K562 (cell line): ENCODE data around the gene COA5. TPM values are rescaled to one million over a fixed set of nuclear protein-coding genes. Genes with fewer than 3 reads are reported as not detected.

Experiments
- ATAC-seq: fragments of 200-7000 bp; cut with Tn5 transposase; 3 replicates; pipeline ENCODE4 v1.9.1; 2020; ENCODE audit warnings: moderate library complexity
- BruUV-seq: library from RNA; stranded (reverse); fragments of 400-500 nt; replicated peaks from 2 replicates; lab custom pipeline; 2021; lab: Mats Ljungman, UMichigan
- CTCF ChIA-PET: fragments of 300-600 bp; formaldehyde crosslinking; extraction: SDS; loops from one replicate; lab custom pipeline; 2021; ENCODE audit warnings: low intra/inter-chr PET ratio; lab: Yijun Ruan, JAX
- POLR2A ChIA-PET: fragments of 300-600, 350-650 bp; sonication (Branson Sonifier 250); formaldehyde crosslinking; extraction: SDS; loops from one replicate; lab custom pipeline; 2021; ENCODE audit warnings: antibody characterized with exemption, inconsistent platforms; lab: Yijun Ruan, JAX
- DNase-seq, 4 experiments: peaks; one replicate each; pipeline versions ENCODE4 v3.0.0 to v3.0.0-alpha.2; 2011 to 2018; ENCODE audit warnings: low spot score in 3 of 4, mixed read lengths in 3 of 4; ENCODE audit errors: extremely low read depth in 1 of 4
- FAIRE-seq: peaks from 2 replicates; lab custom pipeline; 2011; peaks lifted over from hg19 to GRCh38; lab: Jason Lieb, UNC
- H2AFZ ChIP-seq: 2 replicates; pipeline ENCODE4 v1.6.0; 2011; ENCODE audit warnings: low read depth, low read length, control low read depth, inconsistent platforms
- H3K27ac ChIP-seq: fragments of 200-600 bp; 3 replicates; pipeline ENCODE4 v1.8.0; 2011; ENCODE audit warnings: low read depth, mild to moderate bottlenecking, control low read depth, inconsistent platforms, low read length, moderate library complexity, mixed read lengths; ENCODE audit errors: extremely low read depth
- H3K27me3 ChIP-seq, 2 experiments: fragments of 300-600 bp in 1 of 2; 2 replicates in 1 of 2; 3 replicates in 1 of 2; pipeline versions ENCODE4 v1.6.0 to v1.8.0; 2011; ENCODE audit warnings: inconsistent platforms in 2 of 2, low read length in 2 of 2, mild to moderate bottlenecking in 1 of 2, mixed read lengths in 1 of 2, moderate library complexity in 1 of 2; ENCODE audit not compliant: control insufficient read depth in 2 of 2, insufficient read depth in 2 of 2
- H3K36me3 ChIP-seq: fragments of 300-600 bp; 3 replicates; pipeline ENCODE4 v1.8.0; 2011; ENCODE audit warnings: mild to moderate bottlenecking, low read length, inconsistent platforms; ENCODE audit not compliant: control insufficient read depth, insufficient read depth
- H3K4me1 ChIP-seq, 2 experiments: fragments of 200-600 bp in 1 of 2; replicated peaks in 1 of 2; 2 replicates in 1 of 2; 3 replicates in 1 of 2; pipeline versions ENCODE4 v1.5.1 to v1.8.0; 2011; ENCODE audit warnings: inconsistent platforms in 2 of 2, low read length in 2 of 2, mild to moderate bottlenecking in 1 of 2, mixed read lengths in 1 of 2, moderate library complexity in 1 of 2; ENCODE audit not compliant: control insufficient read depth in 2 of 2, insufficient read depth in 2 of 2
- H3K4me2 ChIP-seq: 2 replicates; pipeline ENCODE4 v1.6.1; 2011; ENCODE audit warnings: low read length, control low read depth, inconsistent platforms, mixed read lengths; ENCODE audit not compliant: insufficient read depth
- H3K4me3 ChIP-seq: fragments of 200-600 bp; sonication (generic), shearing (Covaris generic); 2 replicates; pipeline ENCODE4 v1.5.1; 2016; ENCODE audit warnings: control low read depth, inconsistent platforms
- H3K79me2 ChIP-seq: fragments of 200-600 bp; 3 replicates; pipeline ENCODE4 v1.8.0; 2011; ENCODE audit warnings: low read length, inconsistent platforms; ENCODE audit not compliant: control insufficient read depth, insufficient read depth
- H3K9ac ChIP-seq, 2 experiments: 2 replicates each; pipeline versions ENCODE4 v1.6.0 to v1.6.1; 2011; ENCODE audit warnings: low read depth in 2 of 2, low read length in 2 of 2, control low read depth in 1 of 2, inconsistent platforms in 1 of 2, mild to moderate bottlenecking in 1 of 2, mixed read lengths in 1 of 2; ENCODE audit not compliant: insufficient read depth in 1 of 2
- H3K9me1 ChIP-seq: one replicate; pipeline ENCODE4 v1.6.0; 2011; ENCODE audit warnings: inconsistent platforms, mild to moderate bottlenecking, low read length, moderate library complexity; ENCODE audit not compliant: control insufficient read depth, insufficient read depth
- H3K9me3 ChIP-seq: replicated peaks from 2 replicates; pipeline ENCODE4 v1.5.1; 2011; ENCODE audit warnings: low read depth, low read length, inconsistent platforms; ENCODE audit not compliant: control insufficient read depth, insufficient read depth
- H4K20me1 ChIP-seq: replicated peaks from 2 replicates; pipeline ENCODE4 v1.6.1; 2011; ENCODE audit warnings: low read length, inconsistent platforms, mixed read lengths; ENCODE audit not compliant: control insufficient read depth, insufficient read depth
- CBX5 ChIP-seq: IDR thresholded peaks from 2 replicates; pipeline ENCODE4 v1.6.1; 2014; ENCODE audit warnings: low read depth, borderline replicate concordance
- GTF2A2 ChIP-seq: IDR thresholded peaks from 2 replicates; pipeline ENCODE4 v1.6.1; 2016; ENCODE audit warnings: mild to moderate bottlenecking, missing genetic modification characterization, missing compliant biosample characterization
- NCOA4 ChIP-seq: fragments of 450-650 bp; IDR thresholded peaks from 2 replicates; pipeline ENCODE4 v1.6.1; 2018; ENCODE audit warnings: mild to moderate bottlenecking; ENCODE audit not compliant: partially characterized antibody
- POLR2G ChIP-seq: fragments of 200-400 bp; formaldehyde crosslinking; IDR thresholded peaks from 2 replicates; pipeline ENCODE4 v1.6.1; 2017; ENCODE audit warnings: low read depth, mild to moderate bottlenecking, antibody characterized with exemption, low read length, moderate library complexity
- POLR2H ChIP-seq: IDR thresholded peaks from 2 replicates; pipeline ENCODE4 v1.6.1; 2016; ENCODE audit warnings: missing genetic modification characterization, low read depth, mild to moderate bottlenecking, control low read depth, missing compliant biosample characterization, moderate library complexity
- RFX5 ChIP-seq: IDR thresholded peaks from 2 replicates; pipeline ENCODE4 v1.6.1; 2011; ENCODE audit warnings: low read depth, mild to moderate bottlenecking, improper control_type of control experiment, low read length
- RREB1 ChIP-seq: fragments of 250-450 bp; sonication (Bioruptor Pico); IDR thresholded peaks from 2 replicates; pipeline ENCODE4 v1.4.0; 2020
- ZKSCAN1 ChIP-seq: fragments of 150-350 bp; IDR thresholded peaks from 2 replicates; pipeline ENCODE4 v1.6.1; 2016; ENCODE audit warnings: low read depth, low read length
- WGBS: fragments of 100-300 bp; shearing (Covaris generic); methylation state at CpG from one replicate; pipeline ENCODE4 v1.1.6; 2016; ENCODE audit warnings: low coverage, mixed read lengths; ENCODE audit not compliant: insufficient coverage; ENCODE audit errors: missing lambda C conversion rate; 5-methylcytosine and 5-hydroxymethylcytosine counted together
- in situ Hi-C: fragments of 300-500 bp; cut with MboI; formaldehyde crosslinking; loops from 4 replicates; pipeline ENCODE4 v1.15.0; 2018; ENCODE audit warnings: inconsistent platforms, mixed read lengths
- intact Hi-C: fragments of 100-400 bp; cut with micrococcal nuclease; formaldehyde crosslinking; loops from 2 replicates; pipeline ENCODE4 v1.14.2; 2022
- polyA plus RNA-seq, 8 experiments: library from polyadenylated mRNA; depleted of rRNA in 4 of 8; stranded (reverse) in 5 of 8; unstranded in 3 of 8; fragments of >200 nt; fragmentation: Nextera tagmentation in 2 of 8; fragmentation: Illumina TruSeq in 1 of 8; extraction: Ambion mirVana in 2 of 8; extraction: Trizol in 1 of 8; gene quantifications; 2 replicates each; pipeline versions ENCODE4 v1.2.1 to v1.2.3, GENCODE V29; 2011 to 2014; ENCODE audit warnings: inconsistent platforms in 1 of 8, missing spikeins in 1 of 8
- total RNA-seq, 7 experiments: library from RNA; depleted of rRNA in 6 of 7; stranded (reverse); fragments of >200 nt in 6 of 7; fragmentation: Illumina TruSeq in 2 of 7; extraction: Trizol in 2 of 7; gene quantifications; 2 replicates each; pipeline versions ENCODE4 v1.2.1 to v1.2.3, GENCODE V29; 2011 to 2021; ENCODE audit warnings: low replicate concordance in 1 of 7

COA5 gene
- total and polyA plus RNA-seq, 9 of the 15 experiments (the other 6 are each of a cell fraction or from before 2014, with no cell fraction given): 17.9 to 77.6 (median 33.4) TPM

- TF ChIP-seq POLR2G (no peak), CBX5 (no peak), RFX5 (no peak), ZKSCAN1 (no peak)
Observed at GRCh38 chr2:98615481-98615880, 7.2 kb upstream of the COA5 start (continued).

DNA sequence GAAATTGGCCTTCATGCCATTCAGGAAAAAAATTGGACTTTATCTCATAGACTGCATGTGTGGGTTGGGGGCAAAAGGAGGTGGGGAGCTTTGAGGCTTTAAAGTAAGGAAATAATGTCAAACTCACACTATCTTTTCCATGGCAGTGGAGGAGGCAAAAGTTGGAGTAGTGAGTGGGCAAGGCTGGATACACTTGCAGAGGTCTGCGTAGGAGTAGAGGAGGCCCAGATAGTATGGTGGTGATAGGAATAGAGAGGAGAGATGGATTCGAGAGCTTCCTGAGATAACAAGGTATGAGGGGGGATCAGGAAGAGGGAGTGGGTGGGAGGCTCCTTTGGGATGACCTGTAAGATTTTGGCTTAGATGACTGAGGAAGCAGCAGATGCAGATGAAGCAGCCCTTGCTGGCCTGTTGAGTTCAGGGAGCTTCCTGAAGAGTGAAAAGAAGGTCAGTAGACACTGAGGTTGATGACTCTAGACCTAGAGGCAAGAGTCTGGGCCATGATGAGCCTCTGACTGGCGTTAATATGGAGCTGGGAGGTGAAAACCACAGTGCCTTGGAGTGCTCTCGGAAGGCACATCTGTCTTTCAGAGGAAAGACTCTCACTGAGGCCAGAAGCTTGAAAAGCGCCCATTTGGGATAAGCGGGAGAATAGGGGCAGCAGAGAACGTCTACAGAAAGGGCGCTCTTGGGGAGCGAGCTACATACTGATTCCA, 5.9 kb upstream of the COA5 start:
- Histone ChIP-seq H3K36me3 (peaks cover 87% of the 10 kb centered on the region), H3K9me3 (no peaks in the 10 kb centered on the region)
- in situ Hi-C loops: no loop called here

More for the DNA sequence above, 5.9 kb upstream of the COA5 start:
- no peak for FAIRE-seq
- no peak overlapping the region for H3K27ac ChIP-seq
- ChIA-PET CTCF (no interaction called here), POLR2A (interaction anchor here (1.6 kb wide), 1 partner anchor 13 kb away, joined by 5 read pairs; no protein-coding TSS in a partner anchor)
- no peaks in the 10 kb centered on the region for H3K27me3 ChIP-seq
- TF ChIP-seq NCOA4 (no peak), POLR2H (tag) (no peak), RREB1 (CRISPR knock-in tag) (no peak), GTF2A2 (tag) (no peak)
- WGBS: 93% methylated on average over 8 of the region's 9 CpGs
- no peak for ATAC-seq
- no peak overlapping the region for H2AFZ ChIP-seq
- peaks cover 4 to 20% of the 10 kb centered on the region in 2 experiments; a peak in 4 of 5 replicates for H3K4me1 ChIP-seq
- H3K9me1 ChIP-seq: no peaks in the 10 kb centered on the region
- intact Hi-C loops: no loop called here
- no peak overlapping the region for H3K9ac ChIP-seq
- H4K20me1 ChIP-seq: no peaks in the 10 kb centered on the region; the same call in 1 of the 2 replicates
- no peak overlapping the region for H3K4me2 ChIP-seq
- no peak overlapping the region for H3K4me3 ChIP-seq
- no TSS peak for BruUV-seq
- no peak for DNase-seq
- peaks cover 16% of the 10 kb centered on the region for H3K79me2 ChIP-seq
